A549 (cell line): ENCODE data around the gene DOCK10. TPM values are rescaled to one million over a fixed set of nuclear protein-coding genes. Genes with fewer than 3 reads are reported as not detected.

ENCODE experiments used
- ATAC-seq, 2 experiments: fragments of 200-7000 bp in 1 of 2; fragments of >200 bp in 1 of 2; cut with Nextera tagmentation in 1 of 2; cut with Tn5 transposase in 1 of 2; 3 replicates each; pipeline versions ENCODE4 v1.8.0 to v1.9.1; 2018 to 2020; ENCODE audit warnings: mild to moderate bottlenecking in 1 of 2, moderate library complexity in 1 of 2
- CTCF ChIA-PET: fragments of 300-600 bp; sonication (Branson Sonifier 250); formaldehyde crosslinking; extraction: SDS; loops from one replicate; lab custom pipeline; 2021; ENCODE audit warnings: antibody characterized with exemption, inconsistent platforms; lab: Yijun Ruan, JAX
- POLR2A ChIA-PET: fragments of 350-600 bp; formaldehyde crosslinking; extraction: SDS; loops from one replicate; lab custom pipeline; 2021; ENCODE audit warnings: antibody characterized with exemption, inconsistent platforms; lab: Yijun Ruan, JAX
- DNase-seq, 2 experiments: peaks; one replicate each; pipeline versions ENCODE4 v3.0.0 to v3.0.0-alpha.2; 2011 to 2016; ENCODE audit warnings: low read depth in 1 of 2, low spot score in 1 of 2
- FAIRE-seq: peaks from 2 replicates; lab custom pipeline; 2011; peaks lifted over from hg19 to GRCh38; lab: Jason Lieb, UNC
- H3K27ac ChIP-seq, 2 experiments: fragments of >200 bp; sonication (Bioruptor Twin); formaldehyde crosslinking; 3 replicates each; pipeline ENCODE4 v1.5.1; 2016 to 2017
- H3K4me1 ChIP-seq: fragments of >200 bp; sonication (Bioruptor Twin); formaldehyde crosslinking; 3 replicates; pipeline ENCODE4 v1.6.1; 2016
- H3K4me2 ChIP-seq: fragments of >200 bp; sonication (Bioruptor Twin); formaldehyde crosslinking; 3 replicates; pipeline ENCODE4 v1.6.1; 2016
- H3K4me3 ChIP-seq: fragments of >200 bp; sonication (Bioruptor Twin); formaldehyde crosslinking; 3 replicates; pipeline ENCODE4 v1.5.1; 2016
- H3K9me3 ChIP-seq: fragments of >200 bp; sonication (Bioruptor Twin); formaldehyde crosslinking; 3 replicates; pipeline ENCODE4 v1.6.1; 2016
- BHLHE40 ChIP-seq: IDR thresholded peaks from 2 replicates; pipeline ENCODE4 v1.6.1; 2012; ENCODE audit warnings: low read depth, low read length, inconsistent platforms
- CBX2 ChIP-seq: fragments of 200-600 bp; sonication (generic); IDR thresholded peaks from 2 replicates; pipeline ENCODE4 v1.6.1; 2016; ENCODE audit warnings: low read depth, mild to moderate bottlenecking, borderline replicate concordance
- CEBPB ChIP-seq, 2 experiments: fragments of >200 bp in 1 of 2; sonication (Bioruptor Twin) in 1 of 2; formaldehyde crosslinking in 1 of 2; IDR thresholded peaks; 2 replicates each; pipeline ENCODE4 v1.6.1; 2012 to 2016
- CHD2 ChIP-seq: fragments of 150-350 bp; IDR thresholded peaks from 2 replicates; pipeline ENCODE4 v1.6.1; 2014; ENCODE audit warnings: low read length; ENCODE audit not compliant: partially characterized antibody
- CHD4 ChIP-seq: fragments of 200-600 bp; sonication (generic); IDR thresholded peaks from 2 replicates; pipeline ENCODE4 v1.6.1; 2016; ENCODE audit warnings: antibody characterized with exemption, mild to moderate bottlenecking, borderline replicate concordance
- EHF ChIP-seq: fragments of 250-450 bp; sonication (Bioruptor Pico); IDR thresholded peaks from 2 replicates; pipeline ENCODE4 v1.5.0; 2020; ENCODE audit warnings: mild to moderate bottlenecking
- EP300 ChIP-seq, 2 experiments: fragments of >200 bp; sonication (Bioruptor Twin); formaldehyde crosslinking; IDR thresholded peaks; 2 replicates in 1 of 2; 3 replicates in 1 of 2; pipeline ENCODE4 v1.6.1; 2016 to 2017
- FOSB ChIP-seq: fragments of 250-450 bp; sonication (Bioruptor Pico); IDR thresholded peaks from 2 replicates; pipeline ENCODE4 v1.5.0; 2020; ENCODE audit warnings: mild to moderate bottlenecking, moderate library complexity
- FOSL2 ChIP-seq, 2 experiments: fragments of 450-650 bp in 1 of 2; fragments of >200 bp in 1 of 2; sonication (Bioruptor Twin) in 1 of 2; formaldehyde crosslinking; IDR thresholded peaks; 2 replicates each; pipeline versions ENCODE4 v1.5.0 to v1.6.1; 2016 to 2020; ENCODE audit warnings: mild to moderate bottlenecking in 1 of 2, moderate library complexity in 1 of 2
- HDAC2 ChIP-seq: fragments of 200-600 bp; sonication (generic); IDR thresholded peaks from 2 replicates; pipeline ENCODE4 v1.6.1; 2016
- MAFK ChIP-seq: fragments of 450-650 bp; IDR thresholded peaks from 2 replicates; pipeline ENCODE4 v1.6.1; 2014; ENCODE audit not compliant: partially characterized antibody
- MAZ ChIP-seq: fragments of 150-350 bp; IDR thresholded peaks from 2 replicates; pipeline ENCODE4 v1.6.1; 2014; ENCODE audit warnings: antibody characterized with exemption, low read depth, low read length, borderline replicate concordance
- MYC ChIP-seq: IDR thresholded peaks from 2 replicates; pipeline ENCODE4 v1.6.1; 2012; ENCODE audit warnings: mild to moderate bottlenecking, inconsistent platforms, low read length, improper control_type of control experiment, borderline replicate concordance
- NR3C1 ChIP-seq: fragments of >200 bp; sonication (Bioruptor Twin); formaldehyde crosslinking; IDR thresholded peaks from 3 replicates; pipeline ENCODE4 v1.6.1; 2017
- POLR2A ChIP-seq: IDR thresholded peaks from 2 replicates; pipeline ENCODE4 v1.6.1; 2012; ENCODE audit warnings: mild to moderate bottlenecking, low read length
- POLR2AphosphoS2 ChIP-seq: conservative IDR thresholded peaks from 2 replicates; pipeline ENCODE4 v1.6.1; 2012; ENCODE audit warnings: low read length, improper control_type of control experiment, inconsistent platforms
- RAD21 ChIP-seq, 2 experiments: fragments of >200 bp in 1 of 2; sonication (Bioruptor Twin) in 1 of 2; formaldehyde crosslinking in 1 of 2; IDR thresholded peaks in 1 of 2; conservative IDR thresholded peaks in 1 of 2; 2 replicates in 1 of 2; 3 replicates in 1 of 2; pipeline ENCODE4 v1.6.1; 2012 to 2018; ENCODE audit warnings: inconsistent platforms in 1 of 2
- RFX5 ChIP-seq: fragments of 450-650 bp; IDR thresholded peaks from 2 replicates; pipeline ENCODE4 v1.7.1; 2014; ENCODE audit warnings: antibody characterized with exemption, mild to moderate bottlenecking, moderate library complexity
- SMC3 ChIP-seq: fragments of >200 bp; sonication (Bioruptor Twin); formaldehyde crosslinking; IDR thresholded peaks from 3 replicates; pipeline ENCODE4 v1.6.1; 2018; ENCODE audit warnings: inconsistent platforms
- TFCP2L1 ChIP-seq: fragments of 250-450 bp; sonication (Bioruptor Pico); IDR thresholded peaks from 2 replicates; pipeline ENCODE4 v1.5.0; 2021; ENCODE audit warnings: mild to moderate bottlenecking
- TP53 ChIP-seq: fragments of 250-450 bp; sonication (Bioruptor Pico); IDR thresholded peaks from 2 replicates; pipeline ENCODE4 v1.5.0; 2021; ENCODE audit warnings: mild to moderate bottlenecking, moderate library complexity
- ZNF302 ChIP-seq: fragments of 250-450 bp; sonication (Bioruptor Pico); IDR thresholded peaks from 2 replicates; pipeline ENCODE4 v1.9.0; 2021; ENCODE audit warnings: inconsistent platforms, mild to moderate bottlenecking, moderate library complexity
- ZSCAN20 ChIP-seq: fragments of 250-450 bp; sonication (Bioruptor Pico); IDR thresholded peaks from 2 replicates; pipeline ENCODE4 v1.8.0; 2022; ENCODE audit warnings: mild to moderate bottlenecking, moderate library complexity
- WGBS: methylation state at CpG from one replicate; pipeline ENCODE4 v1.1.6; 2017; ENCODE audit errors: missing lambda C conversion rate; 5-methylcytosine and 5-hydroxymethylcytosine counted together
- polyA plus RNA-seq, 4 experiments: library from polyadenylated mRNA; depleted of rRNA in 3 of 4; stranded (reverse); fragments of >200 nt; fragmentation: RNase III in 1 of 4; extraction: RNeasy Plus Mini Kit Qiagen cat#74134 plus additional on column Dnase treatment in 1 of 4; gene quantifications; 2 replicates in 3 of 4; 3 replicates in 1 of 4; pipeline ENCODE4 v1.2.3, GENCODE V29; 2011 to 2017
- TF ChIP-seq, protein P1 (sequence below): fragments of 250-450 bp; sonication (Bioruptor Pico); IDR thresholded peaks from 2 replicates; pipeline ENCODE4 v1.5.0; 2021; ENCODE audit warnings: mild to moderate bottlenecking, moderate library complexity, borderline replicate concordance
- TF ChIP-seq, protein P2 (sequence below): fragments of 150-350 bp; IDR thresholded peaks from 2 replicates; pipeline ENCODE4 v1.6.1; 2014; ENCODE audit warnings: low read depth, mild to moderate bottlenecking, low read length
- TF ChIP-seq, protein P3 (sequence below): fragments of >200 bp; sonication (Bioruptor Twin); formaldehyde crosslinking; IDR thresholded peaks from 3 replicates; pipeline ENCODE4 v1.6.1; 2016
- TF ChIP-seq, protein P4 (sequence below): fragments of 450-650 bp; IDR thresholded peaks from 2 replicates; pipeline ENCODE4 v1.6.1; 2014; ENCODE audit warnings: antibody characterized with exemption
- TF ChIP-seq, protein P5 (sequence below): IDR thresholded peaks from 2 replicates; pipeline ENCODE4 v1.6.1; 2012

DOCK10 gene
- polyA plus RNA-seq, 2 of the 4 experiments (the other 2 are of a cell fraction) = 43.0 to 45.3 TPM

DNA sequence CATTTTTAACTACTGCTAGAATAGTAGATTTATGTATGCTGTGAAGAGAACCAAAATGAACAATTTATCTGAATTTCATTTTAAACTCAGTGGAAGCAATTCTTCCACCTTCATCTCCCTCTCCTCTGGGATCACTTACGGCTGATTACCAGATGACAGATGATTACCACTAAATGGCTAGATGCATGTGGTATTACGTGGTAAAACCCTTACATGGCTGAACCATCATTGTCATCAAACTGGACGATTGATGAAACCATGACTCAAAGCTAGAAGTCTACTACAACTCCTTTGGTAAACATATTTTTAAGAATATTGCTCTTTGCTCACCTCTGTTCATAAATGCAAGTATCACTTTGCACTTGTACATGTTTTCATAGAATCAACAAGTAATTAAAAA lies 48.5 kb upstream of the DOCK10 start:
- Histone ChIP-seq H3K4me1 (peaks cover 13% of the 10 kb centered on the region), H3K27ac (peak overlapping the region; percentile 30 to 79; a peak in 5 of 6 replicates), H3K4me3 (no peak overlapping the region), H3K4me2 (peak overlapping the region; percentile 14), H3K9me3 (no peaks in the 10 kb centered on the region)
- FAIRE-seq = no peak
- TF ChIP-seq HDAC2 = no peak
- TF ChIP-seq, protein P1, sequence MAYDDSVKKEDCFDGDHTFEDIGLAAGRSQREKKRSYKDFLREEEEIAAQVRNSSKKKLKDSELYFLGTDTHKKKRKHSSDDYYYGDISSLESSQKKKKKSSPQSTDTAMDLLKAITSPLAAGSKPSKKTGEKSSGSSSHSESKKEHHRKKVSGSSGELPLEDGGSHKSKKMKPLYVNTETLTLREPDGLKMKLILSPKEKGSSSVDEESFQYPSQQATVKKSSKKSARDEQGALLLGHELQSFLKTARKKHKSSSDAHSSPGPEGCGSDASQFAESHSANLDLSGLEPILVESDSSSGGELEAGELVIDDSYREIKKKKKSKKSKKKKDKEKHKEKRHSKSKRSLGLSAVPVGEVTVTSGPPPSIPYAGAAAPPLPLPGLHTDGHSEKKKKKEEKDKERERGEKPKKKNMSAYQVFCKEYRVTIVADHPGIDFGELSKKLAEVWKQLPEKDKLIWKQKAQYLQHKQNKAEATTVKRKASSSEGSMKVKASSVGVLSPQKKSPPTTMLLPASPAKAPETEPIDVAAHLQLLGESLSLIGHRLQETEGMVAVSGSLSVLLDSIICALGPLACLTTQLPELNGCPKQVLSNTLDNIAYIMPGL = no peak
- no peak for TF ChIP-seq SMC3
- no peak for TF ChIP-seq POLR2A
- no peak for TF ChIP-seq NR3C1
- TF ChIP-seq, protein P2, sequence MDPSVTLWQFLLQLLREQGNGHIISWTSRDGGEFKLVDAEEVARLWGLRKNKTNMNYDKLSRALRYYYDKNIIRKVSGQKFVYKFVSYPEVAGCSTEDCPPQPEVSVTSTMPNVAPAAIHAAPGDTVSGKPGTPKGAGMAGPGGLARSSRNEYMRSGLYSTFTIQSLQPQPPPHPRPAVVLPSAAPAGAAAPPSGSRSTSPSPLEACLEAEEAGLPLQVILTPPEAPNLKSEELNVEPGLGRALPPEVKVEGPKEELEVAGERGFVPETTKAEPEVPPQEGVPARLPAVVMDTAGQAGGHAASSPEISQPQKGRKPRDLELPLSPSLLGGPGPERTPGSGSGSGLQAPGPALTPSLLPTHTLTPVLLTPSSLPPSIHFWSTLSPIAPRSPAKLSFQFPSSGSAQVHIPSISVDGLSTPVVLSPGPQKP = no peak
- no peak for TF ChIP-seq MAFK
- no peak for TF ChIP-seq EP300 (IDR thresholded peaks at IDR 0.05)
- no peak for TF ChIP-seq CBX2
- no peak for TF ChIP-seq CEBPB (IDR thresholded peaks at IDR 0.05)
- no peak for TF ChIP-seq POLR2AphosphoS2
- TF ChIP-seq EHF = no peak
- TF ChIP-seq MYC = no peak
- no peak for TF ChIP-seq MAZ
- TF ChIP-seq, protein P3, sequence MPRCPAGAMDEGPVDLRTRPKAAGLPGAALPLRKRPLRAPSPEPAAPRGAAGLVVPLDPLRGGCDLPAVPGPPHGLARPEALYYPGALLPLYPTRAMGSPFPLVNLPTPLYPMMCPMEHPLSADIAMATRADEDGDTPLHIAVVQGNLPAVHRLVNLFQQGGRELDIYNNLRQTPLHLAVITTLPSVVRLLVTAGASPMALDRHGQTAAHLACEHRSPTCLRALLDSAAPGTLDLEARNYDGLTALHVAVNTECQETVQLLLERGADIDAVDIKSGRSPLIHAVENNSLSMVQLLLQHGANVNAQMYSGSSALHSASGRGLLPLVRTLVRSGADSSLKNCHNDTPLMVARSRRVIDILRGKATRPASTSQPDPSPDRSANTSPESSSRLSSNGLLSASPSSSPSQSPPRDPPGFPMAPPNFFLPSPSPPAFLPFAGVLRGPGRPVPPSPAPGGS = no peak
- TF ChIP-seq RAD21 (conservative IDR thresholded peaks at IDR 0.05 in 1 of 2, IDR thresholded peaks at IDR 0.05 in 1 of 2) = no peak
- TF ChIP-seq FOSL2 (IDR thresholded peaks at IDR 0.05) = no peak
- no peak for TF ChIP-seq FOSL2 (CRISPR knock-in tag; IDR thresholded peaks at IDR 0.05)
- TF ChIP-seq, protein P4, sequence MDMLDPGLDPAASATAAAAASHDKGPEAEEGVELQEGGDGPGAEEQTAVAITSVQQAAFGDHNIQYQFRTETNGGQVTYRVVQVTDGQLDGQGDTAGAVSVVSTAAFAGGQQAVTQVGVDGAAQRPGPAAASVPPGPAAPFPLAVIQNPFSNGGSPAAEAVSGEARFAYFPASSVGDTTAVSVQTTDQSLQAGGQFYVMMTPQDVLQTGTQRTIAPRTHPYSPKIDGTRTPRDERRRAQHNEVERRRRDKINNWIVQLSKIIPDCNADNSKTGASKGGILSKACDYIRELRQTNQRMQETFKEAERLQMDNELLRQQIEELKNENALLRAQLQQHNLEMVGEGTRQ = no peak
- DNase-seq = peak in 1 of 2 experiments; percentile 28
- POLR2A ChIA-PET = interaction anchor here (0.7 to 1.4 kb wide), 3 partner anchors 10 to 50 kb away, joined by 3 to 8 read pairs (median 3); no protein-coding TSS in a partner anchor
- ATAC-seq = peak in 1 of 2 experiments; percentile 55; a peak in 3 of 6 replicates
- 41% methylated on average over 3 of the region's 3 CpGs for WGBS
- CTCF ChIA-PET = interaction anchor here (0.5 kb wide), 1 partner anchor 130 kb away, joined by 3 read pairs; no protein-coding TSS in a partner anchor

DNA sequence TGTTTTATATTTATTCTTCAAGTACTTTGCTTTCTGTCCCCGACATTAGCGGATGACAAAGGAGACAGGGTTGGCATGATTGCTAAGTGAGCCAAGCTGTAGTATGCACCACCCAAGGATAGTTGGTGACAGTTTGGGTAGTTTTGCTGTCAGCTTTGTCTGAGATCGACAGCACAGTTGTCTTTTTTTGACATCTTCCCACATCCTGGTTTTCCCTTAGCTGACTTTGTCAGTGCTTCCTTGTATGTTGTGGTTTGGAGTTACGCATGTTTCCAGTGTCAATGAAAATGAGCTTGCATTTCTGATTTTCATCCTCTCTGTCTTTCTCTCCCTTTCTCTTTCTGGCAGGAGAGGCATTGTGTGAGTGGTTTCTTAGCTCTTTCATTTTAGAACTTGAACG lies 44.6 kb upstream of the DOCK10 start:
- peaks cover 10% of the 10 kb centered on the region for H3K4me1 ChIP-seq
- CTCF ChIA-PET = interaction anchor here (1.7 kb wide), 1 partner anchor 9 kb away, joined by 4 read pairs; no protein-coding TSS in a partner anchor
- 0 out of 6 replicates have a peak overlapping the region, but pooled peaks of 1 of the 2 experiments have one; percentile 25 for H3K27ac ChIP-seq
- TF ChIP-seq TP53 (no peak), CHD4 (no peak), CHD2 (no peak), ZNF302 (CRISPR knock-in tag) (no peak), POLR2A (no peak), FOSB (CRISPR knock-in tag) (no peak), BHLHE40 (no peak), EHF (no peak), ZSCAN20 (CRISPR knock-in tag) (no peak), TFCP2L1 (CRISPR knock-in tag) (no peak), RFX5 (no peak)
- TF ChIP-seq, protein P5, sequence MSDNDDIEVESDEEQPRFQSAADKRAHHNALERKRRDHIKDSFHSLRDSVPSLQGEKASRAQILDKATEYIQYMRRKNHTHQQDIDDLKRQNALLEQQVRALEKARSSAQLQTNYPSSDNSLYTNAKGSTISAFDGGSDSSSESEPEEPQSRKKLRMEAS = no peak
- ATAC-seq = no peak
- no peak overlapping the region for H3K4me3 ChIP-seq
- no peak for DNase-seq
- 0 out of 3 replicates have a peak, but pooled peaks cover 5% of the 10 kb centered on the region for H3K9me3 ChIP-seq
- POLR2A ChIA-PET = no interaction called here
- WGBS = 92% methylated on average over 5 of the region's 5 CpGs
- no peak for FAIRE-seq
- H3K4me2 ChIP-seq = no peak overlapping the region
